ENCODE measurements around the gene SNX13. TPM values are rescaled to one million over a fixed set of nuclear protein-coding genes. Genes with fewer than 3 reads are reported as not detected.

The SNX13 gene
- total RNA-seq, 4 donors from 2014 or later = 15.9 to 39.9 (median 35.1) TPM

DNA sequence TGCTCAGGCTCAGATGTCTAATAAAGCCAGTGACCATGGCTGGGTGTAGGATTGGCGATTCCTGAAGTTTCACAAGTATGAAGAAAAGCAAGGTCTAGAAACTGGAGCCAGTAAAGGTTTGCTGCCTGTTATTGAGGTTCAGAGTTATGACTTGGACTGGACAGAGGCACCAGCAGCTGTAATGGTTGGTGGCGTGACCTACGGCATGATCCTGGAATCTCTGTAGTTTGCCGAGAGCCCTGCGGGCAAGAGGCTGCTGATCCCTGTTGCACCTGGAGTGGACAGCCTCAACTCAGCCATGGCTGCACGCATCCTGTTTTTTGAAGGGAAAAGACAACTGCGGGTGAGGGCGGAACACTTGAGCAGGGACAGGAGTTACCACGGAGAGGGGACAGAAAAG is 22.4 kb upstream of the SNX13 start:
- H3K27me3 ChIP-seq = no peaks in the 10 kb centered on the region
- DNase-seq = no peak
- no peak overlapping the region for H3K27ac ChIP-seq
- no peak overlapping the region for H3K4me3 ChIP-seq
- TF ChIP-seq POLR2A (IDR thresholded peaks at IDR 0.05) = no peak
- TF ChIP-seq CTCF (IDR thresholded peaks at IDR 0.05) = no peak
- intact Hi-C loops (cut with DNase I) = no loop called here
- no peaks in the 10 kb centered on the region for H3K4me1 ChIP-seq
- 93 to 94% methylated on average over 3 to 8 of the region's 9 CpGs for WGBS, 2 donors
- no peaks in the 10 kb centered on the region for H3K9me3 ChIP-seq
- H3K36me3 ChIP-seq = no peaks in the 10 kb centered on the region

- Histone ChIP-seq H3K9me3 (no peaks in the 10 kb centered on the region), H3K27me3 (no peaks in the 10 kb centered on the region), H3K36me3 (no peaks in the 10 kb centered on the region), H3K4me3 (no peak overlapping the region), H3K4me1 (no peaks in the 10 kb centered on the region), H3K27ac (no peak overlapping the region)
- intact Hi-C loops (cut with DNase I) = no loop called here
- no peak for TF ChIP-seq POLR2A (IDR thresholded peaks at IDR 0.05)
- no peak for TF ChIP-seq CTCF (IDR thresholded peaks at IDR 0.05)
- DNase-seq = no peak
- 86 to 93% methylated on average over 2 of the region's 2 CpGs for WGBS, 2 donors
These were observed 17.6 kb upstream of the SNX13 start for GRCh38 chr7:17957871-17958270.

GRCh38 chr7:17952387-17952786 is 12.1 kb upstream of the SNX13 start:
- TF ChIP-seq POLR2A (IDR thresholded peaks at IDR 0.05) = no peak
- no peak for TF ChIP-seq CTCF (IDR thresholded peaks at IDR 0.05)
- H3K9me3 ChIP-seq = no peaks in the 10 kb centered on the region
- no peaks in the 10 kb centered on the region for H3K27me3 ChIP-seq
- WGBS, 2 donors = 76 to 86% methylated on average over 2 of the region's 2 CpGs
- H3K4me3 ChIP-seq = no peak overlapping the region
- no peaks in the 10 kb centered on the region for H3K36me3 ChIP-seq
- no peaks in the 10 kb centered on the region for H3K4me1 ChIP-seq
- no peak for DNase-seq
- H3K27ac ChIP-seq = no peak overlapping the region
- intact Hi-C loops (cut with DNase I) = no loop called here

- 92% methylated on average over 5 of the region's 5 CpGs for WGBS, 2 donors
- no peaks in the 10 kb centered on the region for H3K27me3 ChIP-seq
- no peaks in the 10 kb centered on the region for H3K4me1 ChIP-seq
- no peak for TF ChIP-seq CTCF (IDR thresholded peaks at IDR 0.05)
- no peak for TF ChIP-seq POLR2A (IDR thresholded peaks at IDR 0.05)
- no peaks in the 10 kb centered on the region for H3K36me3 ChIP-seq
- H3K9me3 ChIP-seq = no peaks in the 10 kb centered on the region
- intact Hi-C loops (cut with DNase I) = no loop called here
- H3K27ac ChIP-seq = no peak overlapping the region
- no peak overlapping the region for H3K4me3 ChIP-seq
- DNase-seq = no peak
These were observed 11.5 kb upstream of the SNX13 start for GRCh38 chr7:17951742-17952254.

DNA sequence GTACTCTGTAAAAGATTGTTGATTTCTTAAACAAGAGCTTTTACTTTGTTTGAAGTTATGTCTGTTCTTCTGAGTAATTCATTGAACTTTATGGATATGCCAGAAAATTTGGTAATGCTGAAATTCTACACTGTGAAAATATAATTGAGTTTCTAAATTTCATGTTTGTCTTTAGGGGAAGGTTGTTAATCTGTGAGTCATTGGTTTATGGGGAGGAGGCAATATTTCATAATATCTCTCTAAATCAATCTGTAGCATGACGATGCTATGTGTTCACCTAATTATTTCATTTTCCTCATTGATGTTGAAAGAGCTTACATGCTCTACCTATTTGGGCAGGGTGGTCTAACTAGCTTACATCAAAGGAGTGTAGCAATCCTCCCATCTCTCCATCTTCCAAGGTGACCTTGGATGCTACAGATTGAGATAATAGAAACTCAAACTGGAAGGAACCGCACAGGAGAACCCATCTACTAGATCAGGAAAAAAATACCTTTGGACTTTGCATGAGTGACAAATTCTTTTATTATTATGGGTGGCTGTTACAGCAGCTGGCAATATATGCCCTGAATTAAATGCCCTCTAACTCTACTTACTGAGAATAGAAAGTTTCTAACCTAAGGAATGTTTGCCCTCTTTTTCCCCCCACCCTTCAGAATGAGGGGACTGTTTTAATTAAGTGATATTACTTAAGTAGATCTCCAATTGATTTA is 8.4 kb upstream of the SNX13 start:
- intact Hi-C loops (cut with DNase I) = no loop called here
- no peak overlapping the region for H3K27ac ChIP-seq
- no peaks in the 10 kb centered on the region for H3K27me3 ChIP-seq
- no peaks in the 10 kb centered on the region for H3K9me3 ChIP-seq
- H3K4me3 ChIP-seq = no peak overlapping the region
- H3K36me3 ChIP-seq = no peaks in the 10 kb centered on the region
- no peaks in the 10 kb centered on the region for H3K4me1 ChIP-seq
- TF ChIP-seq CTCF (IDR thresholded peaks at IDR 0.05) = no peak
- TF ChIP-seq POLR2A (IDR thresholded peaks at IDR 0.05) = no peak
- WGBS, 2 donors = 69 to 70% methylated on average over 2 of the region's 2 CpGs
- no peak for DNase-seq

Measured in esophagus squamous epithelium (tissue), 5 donors.